HG03469 (cell line): ENCODE results near the gene CARD8.
A peak's percentile ranks its signal among the peaks of the same experiment; 100 is the strongest.
"Not testable (repeated sequence)": the region's sequence is repeated elsewhere in the genome, so short reads cannot be mapped to it uniquely, and the experiment has no call there.

Source experiments
- ATAC-seq: cut with Tn5 transposase; IDR thresholded peaks from one replicate; pipeline ENCODE4 v1.9.1; 2021; ENCODE audit warnings: mild to moderate bottlenecking, moderate library complexity, moderate number of reproducible peaks; ENCODE audit not compliant: unreplicated experiment

CARD8 gene

GRCh38 chr19:48255376-48256303, at the start of gene CARD8:
Gene CARD8 (minus strand): TSS chr19:48255912. CDS start chr19:48241020, 14,892 bp downstream.
- peak; percentile 45 for ATAC-seq

GRCh38 chr19:48303866-48304265, 48.2 kb upstream of the CARD8 start:
- ATAC-seq = no peak

GRCh38 chr19:48303367-48303766, 47.7 kb upstream of the CARD8 start:
- ATAC-seq = no peak

- no peak for ATAC-seq
These were observed 46.9 kb upstream of the CARD8 start for GRCh38 chr19:48302600-48302959.

DNA sequence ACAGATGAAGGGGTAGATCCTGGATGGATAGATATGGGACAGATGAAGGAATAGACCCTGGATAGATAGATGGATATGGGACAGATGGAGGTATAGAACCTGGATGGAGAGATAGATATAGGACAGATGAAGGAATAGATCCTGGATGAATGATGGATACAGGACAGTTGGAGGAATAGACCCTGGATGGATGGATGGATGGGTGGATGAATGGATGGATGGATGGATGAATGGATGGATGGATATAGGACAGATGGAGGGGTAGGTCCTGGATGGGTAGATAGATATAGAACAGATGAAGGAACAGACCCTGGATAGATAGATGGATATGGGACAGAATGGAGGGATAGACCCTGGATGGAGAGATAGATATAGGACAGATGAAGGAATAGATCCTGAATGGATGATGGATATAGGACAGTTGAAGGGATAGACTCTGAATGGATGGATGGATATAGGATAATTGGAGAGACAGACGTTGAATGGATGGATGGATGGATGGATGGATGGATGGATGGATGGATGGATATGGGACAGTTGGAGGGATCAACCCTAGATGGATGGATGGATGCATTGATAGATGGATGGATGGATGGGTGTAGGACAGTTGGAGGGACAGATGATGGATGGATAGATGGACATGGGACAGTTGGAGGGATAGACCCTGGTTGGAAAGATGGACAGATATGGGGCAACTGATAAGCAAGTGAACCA, 46.3 kb upstream of the CARD8 start:
- ATAC-seq = no peak

DNA sequence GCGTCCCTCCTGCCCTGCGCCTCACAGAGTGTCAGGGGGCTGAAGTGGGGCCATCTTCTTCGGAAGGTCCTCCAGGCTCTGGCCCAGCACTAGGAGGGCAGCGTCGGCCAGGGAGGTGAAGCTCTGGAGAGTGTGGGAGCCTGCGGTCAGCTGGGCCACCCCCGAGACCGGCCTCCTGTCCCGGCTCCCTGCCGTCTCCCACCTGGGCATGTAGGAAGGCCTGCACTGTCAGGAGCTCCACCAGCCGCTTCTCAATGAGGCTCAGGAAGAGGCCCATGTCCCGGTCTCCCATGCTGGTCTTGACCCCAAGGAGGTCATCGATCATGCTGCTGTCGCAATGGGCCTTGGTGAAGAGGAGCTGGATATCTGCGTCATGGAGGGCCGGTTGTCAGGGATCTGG, 42.3 kb upstream of the CARD8 start:
- no peak for ATAC-seq

DNA sequence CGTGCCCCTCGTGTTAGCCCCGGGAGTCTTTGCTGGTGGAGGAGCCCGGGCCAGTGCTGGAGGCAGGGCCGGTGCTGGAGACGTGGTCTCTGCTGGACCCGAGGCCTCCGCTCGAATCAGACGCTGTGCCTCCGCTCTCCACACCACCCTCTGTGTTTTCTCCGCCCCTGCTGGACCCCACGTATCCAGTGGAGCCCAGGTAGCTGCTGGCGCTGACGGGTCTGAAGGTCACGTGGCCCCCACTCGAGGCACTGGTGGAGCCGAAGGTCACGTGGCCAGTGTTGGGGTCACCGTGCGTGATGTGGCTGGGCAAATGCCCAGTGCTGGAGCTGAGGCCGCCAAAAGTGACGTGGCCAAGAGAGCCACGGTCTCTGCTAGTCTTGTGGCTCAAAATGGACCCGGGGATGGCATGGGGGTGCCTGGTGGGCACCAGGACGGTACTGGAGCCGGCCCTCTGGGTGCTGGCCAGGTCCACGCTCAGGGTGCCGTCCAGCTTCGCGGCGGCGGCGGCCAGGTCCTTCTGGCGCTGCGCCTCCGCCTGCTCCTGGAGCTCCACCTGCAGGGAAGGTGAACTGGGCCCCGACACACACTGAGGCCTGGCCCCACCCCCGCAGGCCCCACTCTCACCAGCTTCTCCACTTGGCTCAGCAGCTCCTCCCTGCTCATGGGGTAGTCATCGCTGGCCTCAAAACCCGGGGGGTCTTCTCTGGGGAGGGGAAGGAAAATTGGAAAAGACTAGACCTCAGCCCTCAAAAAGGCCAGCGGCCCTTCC, 41.4 kb upstream of the CARD8 start:
- no peak for ATAC-seq

GRCh38 chr19:48295458-48295857, 39.7 kb upstream of the CARD8 start:
- no peak for ATAC-seq

- ATAC-seq = no peak
These were observed 37.1 kb upstream of the CARD8 start for GRCh38 chr19:48292798-48293197.

DNA sequence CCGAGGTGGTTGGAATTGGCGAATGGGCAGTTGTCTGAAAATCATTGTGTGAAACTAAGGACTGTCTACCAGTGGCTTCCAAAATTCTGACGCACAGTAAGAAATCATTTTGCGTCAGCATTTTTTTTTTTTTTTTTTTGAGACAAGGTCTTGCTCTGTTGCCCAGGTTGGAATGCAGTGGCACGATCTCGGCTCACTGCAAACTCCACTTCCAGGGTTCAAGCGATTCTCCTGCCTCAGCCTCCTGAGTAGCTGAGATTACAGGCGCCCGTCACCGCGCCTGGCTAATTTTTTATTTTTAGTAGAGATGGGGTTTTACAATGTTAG, 35.7 kb upstream of the CARD8 start:
- ATAC-seq = not testable (repeated sequence)

DNA sequence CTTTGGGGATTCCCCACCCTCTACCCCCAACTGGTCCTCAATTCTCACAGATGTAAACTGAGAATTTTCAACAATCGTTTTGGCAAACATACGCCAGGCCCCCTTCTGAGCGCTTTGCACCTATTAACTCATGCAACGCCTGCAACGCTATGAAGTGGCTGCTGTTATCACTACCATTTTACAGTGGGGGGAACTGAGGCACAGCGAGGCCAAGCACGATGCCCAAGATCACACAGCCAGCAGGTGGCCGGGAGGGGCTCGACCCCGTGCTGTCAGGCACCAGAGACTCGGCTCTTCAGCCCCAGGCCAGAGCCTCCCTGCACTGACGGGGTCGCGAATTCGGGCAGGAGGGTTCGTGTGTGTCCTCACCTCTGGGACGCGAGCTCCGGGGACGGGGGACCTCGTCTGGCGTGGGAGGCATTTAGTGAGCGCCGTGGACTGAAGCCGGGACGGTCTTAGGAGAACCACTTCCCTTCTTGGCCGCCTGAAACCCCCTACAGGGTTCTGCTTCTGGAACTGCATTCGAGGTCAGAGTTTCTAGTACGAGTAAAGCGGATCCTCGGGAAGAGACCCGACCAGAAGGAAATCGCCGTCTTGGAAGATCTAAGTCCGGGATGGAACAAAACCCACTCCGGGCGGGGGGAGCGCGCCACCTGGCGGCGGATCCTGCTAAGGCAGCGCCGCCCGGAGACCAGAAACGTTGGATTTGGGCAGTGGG, 35.2 kb upstream of the CARD8 start:
- no peak for ATAC-seq

- no peak for ATAC-seq
These were observed 34.7 kb upstream of the CARD8 start for GRCh38 chr19:48290401-48290770.

DNA sequence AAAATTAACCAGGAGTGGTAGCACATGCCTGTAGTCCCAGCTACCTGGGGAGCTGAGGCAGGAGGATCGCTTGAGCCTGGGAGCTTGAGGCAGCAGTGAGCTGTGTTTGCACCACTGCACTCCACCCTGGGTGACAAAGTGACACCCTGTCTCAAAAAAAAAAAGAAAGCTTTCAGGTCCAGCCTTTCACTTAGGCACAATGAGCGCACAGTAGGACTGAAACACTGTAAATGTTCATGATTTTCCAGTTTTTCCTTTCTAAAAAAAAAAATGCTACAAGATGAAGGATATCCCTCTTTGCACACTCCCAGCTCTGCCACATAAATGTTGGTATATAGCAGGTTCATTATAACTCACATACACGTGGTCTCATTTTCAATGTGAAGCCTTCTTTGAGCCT, 32.0 kb upstream of the CARD8 start:
- ATAC-seq = no peak

DNA sequence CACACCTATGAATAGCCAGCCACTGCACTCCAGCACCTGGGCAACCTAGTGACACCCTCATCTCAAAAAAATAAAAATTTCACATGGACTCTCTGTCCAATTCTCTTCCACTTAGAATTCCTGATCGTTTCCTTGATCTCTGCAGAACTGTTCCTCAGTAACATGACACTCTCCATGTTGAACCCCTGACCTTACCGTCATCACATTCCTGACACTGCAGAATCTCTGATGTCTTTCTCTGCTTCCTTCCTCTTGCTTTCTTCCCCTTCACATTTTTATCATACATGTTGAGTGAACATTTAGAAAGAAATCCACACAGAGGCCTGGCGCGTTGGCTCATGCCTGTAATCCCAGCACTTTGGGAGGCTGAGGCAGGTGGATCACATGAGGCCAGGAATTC, 29.2 kb upstream of the CARD8 start:
- ATAC-seq = no peak

DNA sequence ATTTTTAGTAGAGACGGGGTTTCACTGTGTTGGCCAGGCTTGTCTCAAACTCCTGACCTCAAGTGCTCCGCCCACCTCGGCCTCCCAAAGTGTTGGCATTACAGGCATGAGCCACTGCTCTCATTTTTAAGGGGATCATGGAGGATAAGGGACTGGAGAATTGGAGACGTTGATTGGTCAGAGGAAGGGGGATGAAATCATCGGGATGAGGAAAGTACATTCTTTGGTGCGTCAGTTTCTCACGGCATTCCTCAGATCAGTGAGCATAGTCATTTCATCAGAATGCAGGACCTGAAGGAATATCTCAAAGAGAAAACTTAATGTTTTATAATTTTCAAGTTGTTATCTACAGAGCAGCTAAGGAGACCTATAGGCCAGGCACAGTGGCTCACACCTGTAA, 28.2 kb upstream of the CARD8 start:
- ATAC-seq = no peak

GRCh38 chr19:48279747-48280146, 24.0 kb upstream of the CARD8 start:
- ATAC-seq = no peak

DNA sequence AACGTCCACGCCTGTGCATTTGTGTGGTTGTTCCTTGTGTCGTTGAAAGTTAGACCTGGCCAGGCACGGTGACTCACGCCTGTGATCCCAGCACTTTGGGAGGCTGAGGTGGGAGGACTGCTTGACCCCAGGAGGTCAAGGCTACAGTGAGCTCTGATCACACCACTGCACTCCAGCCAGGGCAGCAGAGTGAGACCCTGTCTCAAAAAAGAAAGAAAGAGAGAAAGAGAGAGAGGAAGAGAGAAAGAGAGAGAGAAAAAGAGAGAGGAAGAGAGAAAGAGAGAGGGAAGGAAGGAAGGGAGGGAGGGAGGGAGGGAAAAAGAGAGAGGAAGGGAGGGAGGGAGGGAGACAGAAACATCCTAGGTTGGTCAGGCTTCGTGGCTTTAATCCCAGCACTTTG, 19.2 kb upstream of the CARD8 start:
- no peak for ATAC-seq

- no peak for ATAC-seq
These were observed 18.5 kb upstream of the CARD8 start for GRCh38 chr19:48274173-48274572.

DNA sequence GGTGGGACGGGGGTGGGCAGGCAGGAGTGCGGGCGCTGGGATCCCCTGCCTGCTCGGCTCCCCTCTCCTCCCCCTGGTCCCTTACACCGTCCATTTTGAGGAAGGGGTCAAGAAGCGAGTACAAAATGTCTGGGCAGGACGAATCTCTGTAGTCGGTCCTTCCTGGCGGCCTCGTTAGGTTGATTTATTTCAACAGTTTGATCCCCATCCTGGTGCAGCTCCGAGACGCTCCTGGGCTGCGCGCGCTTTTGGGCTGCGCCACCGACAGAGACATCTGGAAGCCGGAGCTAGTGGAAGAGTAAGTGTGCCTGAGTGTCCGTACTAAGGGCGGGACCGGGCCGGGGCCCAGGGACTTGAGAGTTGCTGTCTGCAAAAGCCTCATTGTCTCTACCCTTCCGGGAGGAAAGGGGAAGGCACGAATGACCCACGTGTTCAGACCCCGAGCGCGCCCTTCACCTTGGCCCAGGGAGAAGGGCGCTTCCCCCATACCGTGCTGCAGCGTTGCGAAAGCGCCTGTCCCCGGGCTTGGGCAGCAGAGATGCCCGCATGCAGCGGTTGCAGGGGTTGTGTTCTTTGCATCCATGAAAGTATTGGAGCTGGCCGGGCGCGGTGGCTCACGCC, 15.9 kb upstream of the CARD8 start:
- no peak for ATAC-seq

DNA sequence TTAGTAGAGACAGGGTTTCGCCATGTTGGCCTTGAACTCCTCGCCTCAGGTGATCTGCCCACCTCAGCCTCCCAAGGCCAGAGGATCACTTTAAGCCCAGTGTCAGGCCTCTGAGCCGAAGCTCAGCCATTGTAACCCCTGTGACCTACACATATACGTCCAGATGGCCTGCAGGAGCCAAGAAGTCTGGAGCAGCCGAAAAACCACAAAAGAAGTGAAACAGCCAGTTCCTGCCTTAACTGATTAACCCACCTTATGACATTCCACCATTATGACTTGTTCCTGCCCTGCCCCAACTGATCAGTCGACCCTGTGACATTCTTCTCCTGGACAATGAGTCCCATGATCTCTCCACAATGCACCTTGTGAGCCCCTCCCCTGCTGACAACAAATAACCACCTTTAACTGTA, 13.9 kb upstream of the CARD8 start:
- not testable (repeated sequence) for ATAC-seq

DNA sequence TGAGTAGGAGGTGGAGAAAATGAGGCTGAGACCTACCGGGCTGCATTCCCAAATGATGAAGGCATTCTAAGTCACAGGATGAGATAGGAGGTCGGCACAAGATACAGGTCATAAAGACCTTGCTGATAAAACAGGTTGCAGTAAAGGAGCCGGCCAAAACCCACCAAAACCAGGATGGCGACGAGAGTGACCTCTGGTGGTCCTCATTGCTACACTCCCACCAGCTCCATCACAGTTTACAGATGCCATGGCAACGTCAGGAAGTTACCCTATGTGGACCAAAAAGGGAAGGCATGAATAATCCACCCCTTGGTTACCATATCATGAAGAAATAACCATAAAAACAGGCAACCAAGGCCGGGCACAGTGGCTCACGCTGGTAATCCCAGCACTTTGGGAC, 9.6 kb upstream of the CARD8 start:
- not testable (repeated sequence) for ATAC-seq
